DMS53 treated with DMSO at 0.1 percent for 48 hours (cell line): Measurements from ENCODE around the gene KRT37.
"Not testable (repeated sequence)": the region's sequence is repeated elsewhere in the genome, so short reads cannot be mapped to it uniquely, and the experiment has no call there.

ENCODE experiments used
- DNase-seq: peaks from one replicate; lab custom pipeline; 2025; ENCODE audit not compliant: unreplicated experiment; lab: John Stamatoyannopoulos, UW

KRT37 gene

GRCh38 chr17:41407226-41407625 lies 17.2 kb downstream of the KRT37 start:
- no peak for DNase-seq

- DNase-seq = no peak
Observed at GRCh38 chr17:41406205-41406604, 18.2 kb downstream of the KRT37 start.

GRCh38 chr17:41404024-41404671 lies 20.2 kb downstream of the KRT37 start:
- peak; percentile 78 for DNase-seq

DNA sequence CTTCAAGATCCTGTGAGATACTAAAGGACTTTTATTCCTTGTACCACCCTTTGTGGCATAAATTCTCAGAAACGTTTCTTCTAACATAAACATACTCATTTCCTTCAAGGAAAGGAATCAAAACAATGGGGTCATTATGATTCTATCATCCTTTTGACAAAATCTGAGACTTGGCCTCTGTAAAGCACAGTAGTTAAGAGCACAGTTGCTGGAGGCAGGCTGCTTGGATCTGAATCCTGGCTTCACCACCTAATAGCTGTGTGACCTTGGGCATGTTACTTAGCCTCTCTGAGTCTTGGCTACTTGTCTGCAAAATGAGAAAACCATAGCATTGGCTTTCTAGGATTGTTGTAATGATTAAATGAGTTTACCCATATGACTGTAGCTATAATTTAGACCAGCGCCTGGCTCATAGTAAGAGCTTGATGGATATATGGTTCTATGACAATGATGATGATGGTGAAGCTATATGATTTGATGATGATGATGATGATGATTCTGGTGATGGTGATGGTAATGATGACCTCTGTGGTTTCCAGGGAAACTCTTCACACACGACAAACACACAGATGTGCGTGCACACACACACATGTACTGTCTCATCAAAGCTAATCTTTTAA lies 20.9 kb downstream of the KRT37 start:
- DNase-seq = no peak

GRCh38 chr17:41402161-41402560 lies 22.2 kb downstream of the KRT37 start:
- DNase-seq = no peak

- no peak for DNase-seq
Observed at GRCh38 chr17:41396996-41397660, 27.3 kb downstream of the KRT37 start, which contains the start of gene KRT31. KRT31 (minus strand) TSS chr17:41397608; CDS start chr17:41397539, 69 bp downstream.

- DNase-seq = no peak
Observed at GRCh38 chr17:41396340-41396739, 28.0 kb downstream of the KRT37 start.

GRCh38 chr17:41395611-41396010 lies 28.8 kb downstream of the KRT37 start:
- no peak for DNase-seq

- DNase-seq = not testable (repeated sequence)
Observed at GRCh38 chr17:41395044-41395443, 29.3 kb downstream of the KRT37 start.

GRCh38 chr17:41394254-41394996 lies 30.0 kb downstream of the KRT37 start:
- DNase-seq = no peak

GRCh38 chr17:41393826-41394225 lies 30.6 kb downstream of the KRT37 start:
- DNase-seq = no peak

DNA sequence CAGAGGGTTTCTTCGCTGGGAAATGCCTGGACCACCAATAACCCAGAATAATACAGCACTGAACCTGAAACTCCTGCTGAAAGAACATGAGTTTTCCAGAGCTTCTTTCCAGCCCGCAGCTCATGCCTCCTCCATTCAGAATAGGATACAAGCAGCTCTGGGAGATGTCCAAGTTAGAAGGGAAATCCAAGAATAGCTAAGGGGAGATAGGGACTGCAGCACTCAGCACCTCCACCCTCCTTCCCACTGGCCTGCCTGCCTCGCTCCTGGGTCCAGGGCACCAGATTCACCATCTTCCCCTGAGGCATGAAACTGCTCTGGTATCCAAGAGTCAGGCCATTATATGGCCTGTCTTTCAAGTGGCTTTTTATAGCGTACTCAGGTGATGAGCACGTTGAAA lies 31.1 kb downstream of the KRT37 start:
- no peak for DNase-seq

- no peak for DNase-seq
Observed at GRCh38 chr17:41392278-41392677, 32.1 kb downstream of the KRT37 start.

DNA sequence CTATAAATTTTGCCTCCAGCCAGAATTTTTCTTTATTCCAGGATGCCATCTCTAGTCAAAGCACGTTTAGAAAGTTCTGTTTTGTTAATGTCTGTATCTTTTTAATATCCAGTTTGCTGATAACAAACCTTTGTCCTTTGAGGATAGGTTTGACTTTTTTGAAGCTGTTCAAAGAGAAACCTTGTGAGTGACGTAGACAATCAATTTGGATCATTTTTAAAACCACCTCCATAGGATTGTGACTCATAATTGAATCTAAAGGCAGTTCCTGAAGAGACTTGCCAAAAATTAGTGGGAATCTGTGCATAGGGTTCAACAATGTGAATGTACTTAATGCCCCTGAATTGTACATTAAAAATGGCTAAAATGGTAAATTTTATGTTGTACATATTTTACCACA lies 32.9 kb downstream of the KRT37 start:
- no peak for DNase-seq

DNA sequence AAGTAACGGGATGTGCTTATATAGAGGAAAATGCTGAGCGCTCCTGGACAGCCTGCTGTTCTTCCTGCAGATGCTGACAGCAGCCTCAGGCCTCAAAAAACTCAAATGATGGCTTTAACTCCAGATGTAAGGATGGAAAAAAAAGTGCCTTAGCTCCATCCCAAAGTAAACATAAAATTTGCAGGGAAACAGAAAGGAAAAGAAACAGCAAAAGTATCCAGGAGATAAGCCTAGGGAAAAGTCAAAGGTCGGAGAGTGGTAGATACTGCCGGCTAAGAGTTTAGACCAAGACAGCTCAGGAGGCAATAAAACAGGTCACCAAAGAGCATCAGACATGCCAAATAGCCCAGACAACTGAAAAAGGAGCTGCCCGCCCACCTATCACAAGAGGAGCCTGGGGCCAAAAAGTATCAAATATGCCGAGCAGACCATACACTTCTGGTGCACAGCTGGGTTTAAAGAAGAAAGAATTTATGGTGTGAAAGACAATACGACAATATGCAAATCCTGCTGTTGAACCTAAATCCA lies 33.9 kb downstream of the KRT37 start:
- DNase-seq = no peak

DNA sequence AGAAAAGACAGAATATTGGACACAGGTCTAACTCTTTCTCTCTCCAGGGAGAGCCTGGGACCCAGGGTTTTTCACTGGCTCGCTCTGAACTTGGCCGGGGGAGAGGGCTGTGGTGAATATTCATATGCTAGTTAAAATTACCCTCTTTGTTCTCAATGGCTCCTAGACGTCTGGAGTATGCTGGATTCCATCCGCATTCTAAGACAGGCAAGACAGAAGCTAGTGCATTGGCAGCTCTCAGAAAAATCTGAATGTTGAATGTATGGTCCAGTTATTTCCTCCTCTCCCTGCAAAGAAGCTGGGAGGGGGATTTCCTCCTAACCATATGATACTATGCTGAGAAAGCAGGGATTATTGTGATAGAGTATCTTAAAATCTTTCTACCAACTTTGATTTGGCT lies 36.7 kb downstream of the KRT37 start:
- DNase-seq = no peak

- DNase-seq = no peak
Observed at GRCh38 chr17:41386227-41386626, 38.2 kb downstream of the KRT37 start.

DNA sequence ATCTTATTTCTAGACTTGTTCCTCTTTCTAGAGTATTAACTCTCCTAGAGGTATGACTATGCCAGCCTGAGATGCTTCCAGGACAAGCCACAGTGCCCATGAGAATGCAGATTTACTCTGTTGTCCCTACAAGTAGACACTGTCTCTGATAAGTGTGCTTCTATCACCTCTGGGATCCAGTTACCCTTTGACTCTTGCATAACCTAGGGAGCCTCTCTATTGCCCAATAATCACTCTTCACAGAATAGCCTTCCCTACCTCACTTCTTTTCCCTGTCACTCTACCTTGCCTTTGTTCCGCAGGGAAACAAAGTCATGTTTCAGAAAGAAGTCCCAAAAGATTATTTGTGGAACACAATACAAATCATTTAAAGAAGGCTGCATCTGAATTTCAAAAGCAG lies 40.7 kb downstream of the KRT37 start:
- no peak for DNase-seq

GRCh38 chr17:41382394-41382793 lies 42.0 kb downstream of the KRT37 start:
- DNase-seq = no peak

- not testable (repeated sequence) for DNase-seq
Observed at GRCh38 chr17:41381943-41382342, 42.4 kb downstream of the KRT37 start, which contains the start of gene KRT34. KRT34 (minus strand) TSS chr17:41382306; CDS start chr17:41382246, 60 bp downstream.

DNA sequence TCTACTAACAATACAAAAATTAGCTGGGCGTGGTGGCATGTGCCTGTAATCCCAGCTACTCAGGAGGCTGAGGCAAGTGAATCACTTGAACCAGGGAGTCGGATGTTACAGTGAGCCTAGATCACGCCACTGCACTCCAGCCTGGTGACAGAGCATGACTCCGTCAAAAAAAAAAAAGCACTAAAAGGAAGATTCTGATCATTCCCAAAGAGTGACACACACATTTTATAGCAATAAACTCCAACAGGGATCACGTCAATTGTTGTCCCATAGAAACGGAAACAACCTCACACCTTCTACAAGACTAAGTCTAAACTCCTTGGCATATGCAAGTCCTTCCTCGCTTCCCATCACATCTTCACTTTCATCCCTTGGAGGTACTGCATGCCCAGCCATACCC lies 44.3 kb downstream of the KRT37 start:
- not testable (repeated sequence) for DNase-seq
